GM19239 (cell line): ENCODE measurements around the gene OR14C36.
"Not testable (repeated sequence)": the region's sequence is repeated elsewhere in the genome, so short reads cannot be mapped to it uniquely, and the experiment has no call there.

ENCODE experiments used
- DNase-seq: peaks from one replicate; pipeline ENCODE4 v3.0.0; 2011; ENCODE audit warnings: low spot score; ENCODE audit not compliant: insufficient read length
- FAIRE-seq: peaks from 2 replicates; lab custom pipeline; 2011; peaks lifted over from hg19 to GRCh38; lab: Jason Lieb, UNC

OR14C36 gene

GRCh38 chr1:248348475-248348874 lies at the start of gene OR14C36:
OR14C36 (plus strand) TSS chr1:248348775; CDS start chr1:248348775, 0 bp downstream.
- DNase-seq (no peak), FAIRE-seq (no peak)

- DNase-seq = no peak
- no peak for FAIRE-seq
These were observed 45.3 kb upstream of the OR14C36 start, which contains the start of gene OR2T12 for GRCh38 chr1:248303324-248303723. OR2T12 (minus strand) TSS chr1:248303424; CDS start chr1:248295578, 7,846 bp downstream.

GRCh38 chr1:248305672-248306071 lies 42.9 kb upstream of the OR14C36 start:
- FAIRE-seq, DNase-seq: not testable (repeated sequence)

GRCh38 chr1:248306103-248306502 lies 42.5 kb upstream of the OR14C36 start:
- DNase-seq (no peak), FAIRE-seq (no peak)

GRCh38 chr1:248306740-248307139 lies 41.8 kb upstream of the OR14C36 start:
- FAIRE-seq, DNase-seq: not testable (repeated sequence)

GRCh38 chr1:248316796-248317195 lies 31.8 kb upstream of the OR14C36 start:
- no peak for DNase-seq
- FAIRE-seq = no peak

- DNase-seq (no peak), FAIRE-seq (no peak)
These were observed 24.1 kb upstream of the OR14C36 start, which contains the start of gene OR2M7 for GRCh38 chr1:248324468-248324867. OR2M7 (minus strand) TSS chr1:248324568; CDS start chr1:248324568, 0 bp downstream.

GRCh38 chr1:248343451-248343850 lies 5.1 kb upstream of the OR14C36 start:
- FAIRE-seq (no peak), DNase-seq (no peak)

- FAIRE-seq (no peak), DNase-seq (no peak)
These were observed 10.8 kb downstream of the OR14C36 start for GRCh38 chr1:248359415-248359814.

GRCh38 chr1:248361121-248361715 lies 12.6 kb downstream of the OR14C36 start, which contains the start of gene OR2T4:
OR2T4 (plus strand) TSS chr1:248361665; CDS start chr1:248361665, 0 bp downstream.
- DNase-seq = no peak
- no peak for FAIRE-seq

GRCh38 chr1:248366609-248367008 lies 18.0 kb downstream of the OR14C36 start:
- DNase-seq = no peak
- no peak for FAIRE-seq

GRCh38 chr1:248372394-248372793 lies 23.8 kb downstream of the OR14C36 start:
- FAIRE-seq (no peak), DNase-seq (no peak)

- DNase-seq = no peak
- no peak for FAIRE-seq
These were observed 25.2 kb downstream of the OR14C36 start for GRCh38 chr1:248373761-248374160.

- no peak for DNase-seq
These were observed 26.9 kb downstream of the OR14C36 start, which contains the start of gene OR2T6 for GRCh38 chr1:248375446-248375845. OR2T6 (plus strand) TSS chr1:248375746; CDS start chr1:248387609, 11,863 bp downstream.

GRCh38 chr1:248376916-248377315 lies 28.3 kb downstream of the OR14C36 start:
- FAIRE-seq (no peak), DNase-seq (no peak)

More at GRCh38 chr1:248375446-248375845, 26.9 kb downstream of the OR14C36 start, which contains the start of gene OR2T6:
- FAIRE-seq = no peak

GRCh38 chr1:248380854-248381253 lies 32.3 kb downstream of the OR14C36 start:
- FAIRE-seq = peak; percentile 35
- no peak for DNase-seq

- DNase-seq (no peak), FAIRE-seq (no peak)
These were observed 39.9 kb downstream of the OR14C36 start for GRCh38 chr1:248388426-248388825.

GRCh38 chr1:248393050-248393449 lies 44.5 kb downstream of the OR14C36 start:
- no peak for FAIRE-seq
- DNase-seq = no peak
